IMR-90 (cell line): Measurements from ENCODE around the gene SENP6. TPM values are rescaled to one million over a fixed set of nuclear protein-coding genes. Genes with fewer than 3 reads are reported as not detected.

Experiments used
- ATAC-seq: fragments of 200-7000 bp; cut with Tn5 transposase; 2 replicates; pipeline ENCODE4 v1.9.1; 2020; ENCODE audit warnings: low read depth, mild to moderate bottlenecking, moderate library complexity
- BruUV-seq: library from RNA; stranded (reverse); fragments of 400-500 nt; replicated peaks from 2 replicates; lab custom pipeline; 2021; lab: Mats Ljungman, UMichigan
- CTCF ChIA-PET: fragments of 300-600 bp; formaldehyde crosslinking; extraction: SDS; loops from one replicate; lab custom pipeline; 2021; ENCODE audit warnings: antibody characterized with exemption; lab: Yijun Ruan, JAX
- POLR2A ChIA-PET: fragments of 300-600 bp; sonication (Branson Sonifier 250); formaldehyde crosslinking; loops from one replicate; lab custom pipeline; 2022; ENCODE audit warnings: antibody characterized with exemption; ENCODE audit not compliant: unreplicated experiment; lab: Charles Lee
- DNase-seq: peaks from one replicate; pipeline ENCODE4 v3.0.0; 2013
- H2AFZ ChIP-seq: replicated peaks from 2 replicates; pipeline ENCODE3; 2013; ENCODE audit warnings: low read length, mild to moderate bottlenecking; ENCODE audit not compliant: poor library complexity
- H2AK5ac ChIP-seq: 2 replicates; pipeline ENCODE4 v1.6.1; 2013; ENCODE audit warnings: low read depth, low read length, inconsistent platforms
- H2AK9ac ChIP-seq: replicated peaks from 2 replicates; pipeline ENCODE3; 2013; ENCODE audit warnings: mild to moderate bottlenecking, low read depth, low read length, moderate library complexity; ENCODE audit not compliant: poor library complexity
- H2BK120ac ChIP-seq: 2 replicates; pipeline ENCODE4 v1.6.1; 2013; ENCODE audit warnings: low read depth, low read length, inconsistent platforms
- H2BK15ac ChIP-seq: 3 replicates; pipeline ENCODE4 v1.6.1; 2013; ENCODE audit warnings: low read depth, low read length, inconsistent platforms
- H2BK20ac ChIP-seq: 2 replicates; pipeline ENCODE4 v1.6.1; 2013; ENCODE audit warnings: low read depth, mild to moderate bottlenecking, inconsistent platforms, low read length, moderate library complexity
- H2BK5ac ChIP-seq: 2 replicates; pipeline ENCODE4 v1.6.1; 2013; ENCODE audit warnings: mild to moderate bottlenecking, low read depth, low read length, inconsistent platforms; ENCODE audit not compliant: poor library complexity, severe bottlenecking
- H3K14ac ChIP-seq: replicated peaks from 2 replicates; pipeline ENCODE4 v1.6.1; 2013; ENCODE audit warnings: low read depth, low read length, inconsistent platforms
- H3K18ac ChIP-seq: 2 replicates; pipeline ENCODE4 v1.6.1; 2013; ENCODE audit warnings: low read depth, low read length, control low read depth
- H3K23ac ChIP-seq: 2 replicates; pipeline ENCODE4 v1.6.1; 2013; ENCODE audit warnings: low read depth, low read length, inconsistent platforms
- H3K27ac ChIP-seq: 2 replicates; pipeline ENCODE4 v1.5.1; 2013; ENCODE audit warnings: mild to moderate bottlenecking, control low read depth, low read length; ENCODE audit not compliant: insufficient read depth
- H3K27me3 ChIP-seq: 2 replicates; pipeline ENCODE4 v1.6.1; 2013; ENCODE audit warnings: low read length; ENCODE audit not compliant: control insufficient read depth, insufficient read depth
- H3K36me3 ChIP-seq: 2 replicates; pipeline ENCODE4 v1.6.1; 2013; ENCODE audit warnings: low read length, mixed read lengths; ENCODE audit not compliant: control insufficient read depth, insufficient read depth
- H3K4ac ChIP-seq: 2 replicates; pipeline ENCODE4 v1.6.1; 2013; ENCODE audit warnings: low read depth, low read length, inconsistent platforms
- H3K4me1 ChIP-seq: 2 replicates; pipeline ENCODE4 v1.6.1; 2013; ENCODE audit warnings: low read length, mixed read lengths; ENCODE audit not compliant: control insufficient read depth, insufficient read depth
- H3K4me2 ChIP-seq: 2 replicates; pipeline ENCODE4 v1.6.1; 2013; ENCODE audit warnings: low read depth, mild to moderate bottlenecking, control low read depth, low read length, moderate library complexity
- H3K4me3 ChIP-seq: 2 replicates; pipeline ENCODE4 v1.5.1; 2013; ENCODE audit warnings: low read depth, mild to moderate bottlenecking, control low read depth, low read length, moderate library complexity; ENCODE audit not compliant: insufficient read depth
- H3K56ac ChIP-seq: 2 replicates; pipeline ENCODE4 v1.6.1; 2013; ENCODE audit warnings: low read length, inconsistent platforms; ENCODE audit not compliant: insufficient read depth; ENCODE audit errors: extremely low read depth
- H3K79me1 ChIP-seq, 2 experiments: 2 replicates each; pipeline ENCODE4 v1.6.1; 2013; ENCODE audit warnings: low read length in 2 of 2, inconsistent platforms in 1 of 2, low read depth in 1 of 2
- H3K9ac ChIP-seq: 2 replicates; pipeline ENCODE4 v1.6.1; 2013; ENCODE audit warnings: low read depth, low read length, control low read depth
- H3K9me1 ChIP-seq: 2 replicates; pipeline ENCODE4 v1.6.1; 2013; ENCODE audit warnings: low read length, inconsistent platforms; ENCODE audit not compliant: insufficient read depth
- H3K9me3 ChIP-seq: 2 replicates; pipeline ENCODE4 v1.6.1; 2013; ENCODE audit warnings: low read length; ENCODE audit not compliant: control insufficient read depth, insufficient read depth
- H4K20me1 ChIP-seq: 2 replicates; pipeline ENCODE4 v1.6.1; 2013; ENCODE audit warnings: low read length, inconsistent platforms; ENCODE audit not compliant: insufficient read depth
- H4K5ac ChIP-seq: 2 replicates; pipeline ENCODE4 v1.6.1; 2013; ENCODE audit warnings: mild to moderate bottlenecking, low read depth, low read length, control low read depth
- H4K8ac ChIP-seq, 2 experiments: 2 replicates each; pipeline ENCODE4 v1.6.1; 2013; ENCODE audit warnings: low read depth in 2 of 2, low read length in 2 of 2, control low read depth in 1 of 2, inconsistent platforms in 1 of 2
- H4K91ac ChIP-seq: 2 replicates; pipeline ENCODE4 v1.6.1; 2013; ENCODE audit warnings: low read depth, low read length, inconsistent platforms; ENCODE audit not compliant: insufficient read depth
- CEBPB ChIP-seq: IDR thresholded peaks from 2 replicates; pipeline ENCODE4 v1.6.1; 2012; ENCODE audit warnings: low read depth, low read length, improper control_type of control experiment
- ELK1 ChIP-seq: fragments of 150-350 bp; IDR thresholded peaks from 2 replicates; pipeline ENCODE4 v1.6.1; 2016; ENCODE audit warnings: low read depth, mild to moderate bottlenecking, low read length, moderate library complexity, borderline replicate concordance
- FOS ChIP-seq: fragments of 150-350 bp; IDR thresholded peaks from 2 replicates; pipeline ENCODE4 v1.6.1; 2016; ENCODE audit warnings: low read depth, low read length
- WGBS, 2 experiments: methylation state at CpG; one replicate each; pipeline versions ENCODE4 v1.1.5 to v1.1.7; 2013; ENCODE audit warnings: missing lambda C conversion rate in 2 of 2; ENCODE audit not compliant: insufficient read length in 1 of 2; ENCODE audit errors: extremely low coverage in 2 of 2; 5-methylcytosine and 5-hydroxymethylcytosine counted together
- dilution Hi-C: fragments of 300-500 bp; cut with HindIII; formaldehyde crosslinking; loops from one replicate; pipeline ENCODE4 v1.14.3; 2018; ENCODE audit warnings: low sequenced_read_pairs; ENCODE audit not compliant: unreplicated experiment
- in situ Hi-C: fragments of 300-500 bp; cut with MboI; formaldehyde crosslinking; loops from 3 replicates; pipeline ENCODE4 v1.14.3; 2019; ENCODE audit warnings: low sequenced_read_pairs, inconsistent platforms, mixed read lengths
- intact Hi-C: fragments of 100-400 bp; cut with micrococcal nuclease; formaldehyde crosslinking; loops from 2 replicates; pipeline ENCODE4 v1.10.0; 2022
- polyA plus RNA-seq, 3 experiments: library from polyadenylated mRNA; depleted of rRNA; stranded (reverse); fragments of >200 nt; gene quantifications; 2 replicates each; pipeline ENCODE4 v1.2.3, GENCODE V29; 2012; ENCODE audit warnings: low replicate concordance in 1 of 3
- total RNA-seq: library from RNA; depleted of rRNA; stranded (reverse); fragments of >200 nt; gene quantifications from 2 replicates; pipeline ENCODE4 v1.2.3, GENCODE V29; 2012

SENP6 gene
- total and polyA plus RNA-seq, 2 of the 4 experiments (the other 2 are of a cell fraction), result 23.1 to 25.8 TPM

DNA sequence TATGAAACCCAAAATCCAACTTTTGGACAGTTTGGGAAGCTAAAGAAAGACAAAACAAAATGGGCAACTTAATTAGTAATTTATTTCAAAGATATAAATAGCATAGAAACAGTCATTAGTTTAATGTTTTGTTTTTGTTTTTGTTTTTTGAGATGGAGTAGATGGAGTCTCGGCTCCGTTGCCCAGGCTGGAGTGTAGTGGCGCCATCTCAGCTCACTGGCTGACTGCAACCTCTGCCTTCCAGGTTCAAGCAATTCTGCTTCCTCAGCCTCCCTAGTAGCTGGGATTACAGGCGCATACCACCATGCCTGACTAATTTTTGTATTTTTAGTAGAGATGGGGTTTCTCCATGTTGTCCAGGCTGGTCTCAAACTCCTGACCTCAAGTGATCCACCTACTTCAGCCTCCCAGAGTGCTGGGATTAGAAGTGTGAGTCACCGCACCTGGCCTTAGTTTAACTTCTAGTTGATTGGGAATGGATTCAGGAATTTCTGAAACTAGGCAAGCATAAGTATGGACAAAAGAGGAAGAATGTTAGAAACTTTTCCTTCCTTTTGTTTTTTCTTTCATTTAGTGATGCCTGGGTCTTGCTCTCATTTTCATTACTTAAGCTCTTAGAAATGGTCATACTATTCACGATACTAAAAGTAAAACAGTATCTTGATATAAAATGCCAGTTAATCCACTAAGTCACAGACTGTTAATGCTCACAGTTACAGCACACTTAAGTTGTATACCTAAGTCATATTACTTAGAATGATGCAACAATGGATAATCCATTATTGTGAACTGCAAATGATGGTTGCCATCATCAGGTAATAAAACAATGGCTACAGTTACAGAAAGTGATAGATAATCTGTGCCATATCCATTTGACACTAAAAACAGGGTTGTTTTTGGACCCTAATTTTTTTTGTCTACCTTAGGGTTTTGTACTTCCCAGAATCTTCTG is 8.2 kb downstream of the SENP6 start:
- Histone ChIP-seq H3K4me3 (no peak overlapping the region), H2AK5ac (no peak overlapping the region), H2AFZ (no peak overlapping the region), H2BK120ac (no peak overlapping the region), H4K8ac (no peak overlapping the region), H4K20me1 (peaks cover 89% of the 10 kb centered on the region), H3K4ac (no peak overlapping the region), H3K56ac (no peak overlapping the region), H2BK5ac (no peak overlapping the region), H2BK15ac (no peak overlapping the region), H3K14ac (no peak overlapping the region), H3K9me3 (no peaks in the 10 kb centered on the region), H3K18ac (no peak overlapping the region), H4K91ac (no peak overlapping the region), H3K27ac (no peak overlapping the region), H3K9ac (no peak overlapping the region), H3K23ac (no peak overlapping the region), H4K5ac (no peak overlapping the region), H3K4me2 (no peak overlapping the region; the same call in 1 of the 2 replicates), H2AK9ac (no peak overlapping the region), H3K9me1 (peaks cover 11% of the 10 kb centered on the region), H2BK20ac (no peak overlapping the region), H3K36me3 (no peaks in the 10 kb centered on the region), H3K27me3 (no peaks in the 10 kb centered on the region), H3K79me1 (peaks cover 11 to 74% of the 10 kb centered on the region in 2 experiments; a peak in 3 of 4 replicates), H3K4me1 (peaks cover 7% of the 10 kb centered on the region)
- no peak for TF ChIP-seq ELK1
- TF ChIP-seq FOS, result no peak
- peak; percentile 78 for TF ChIP-seq CEBPB
- peak; percentile 77 for DNase-seq
- in situ Hi-C loops, result no loop called here
- POLR2A ChIA-PET, result no interaction called here
- intact Hi-C loops, result no loop called here
- dilution Hi-C loops, result no loop called here
- no CpG with 5 or more reads among the region's 6 CpGs for WGBS, 2 experiments
- no TSS peak for BruUV-seq
- CTCF ChIA-PET, result no interaction called here
- ATAC-seq, result peak; percentile 31; the same call in 1 of the 2 replicates
